ENCODE results near the gene KIR2DL4.
"Not testable (repeated sequence)": the region's sequence is repeated elsewhere in the genome, so short reads cannot be mapped to it uniquely, and the experiment has no call there.

DNA sequence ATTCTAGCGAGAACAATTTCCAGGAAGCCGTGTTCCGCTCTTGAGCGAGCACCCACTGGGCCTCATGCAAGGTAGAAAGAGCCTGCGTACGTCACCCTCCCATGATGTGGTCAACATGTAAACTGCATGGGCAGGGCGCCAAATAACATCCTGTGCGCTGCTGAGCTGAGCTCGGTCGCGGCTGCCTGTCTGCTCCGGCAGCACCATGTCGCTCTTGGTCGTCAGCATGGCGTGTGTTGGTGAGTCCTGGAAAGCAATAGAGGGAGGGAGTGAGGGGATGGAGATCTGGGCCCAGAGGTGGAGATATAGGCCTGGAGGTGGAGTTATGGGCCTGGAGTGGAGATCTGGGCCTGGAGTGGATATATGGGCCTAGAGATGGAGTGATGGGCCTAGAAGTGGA, 33.8 kb upstream of the KIR2DL4 start, which contains the start of gene KIR2DL1:
- TF ChIP-seq, protein P1, sequence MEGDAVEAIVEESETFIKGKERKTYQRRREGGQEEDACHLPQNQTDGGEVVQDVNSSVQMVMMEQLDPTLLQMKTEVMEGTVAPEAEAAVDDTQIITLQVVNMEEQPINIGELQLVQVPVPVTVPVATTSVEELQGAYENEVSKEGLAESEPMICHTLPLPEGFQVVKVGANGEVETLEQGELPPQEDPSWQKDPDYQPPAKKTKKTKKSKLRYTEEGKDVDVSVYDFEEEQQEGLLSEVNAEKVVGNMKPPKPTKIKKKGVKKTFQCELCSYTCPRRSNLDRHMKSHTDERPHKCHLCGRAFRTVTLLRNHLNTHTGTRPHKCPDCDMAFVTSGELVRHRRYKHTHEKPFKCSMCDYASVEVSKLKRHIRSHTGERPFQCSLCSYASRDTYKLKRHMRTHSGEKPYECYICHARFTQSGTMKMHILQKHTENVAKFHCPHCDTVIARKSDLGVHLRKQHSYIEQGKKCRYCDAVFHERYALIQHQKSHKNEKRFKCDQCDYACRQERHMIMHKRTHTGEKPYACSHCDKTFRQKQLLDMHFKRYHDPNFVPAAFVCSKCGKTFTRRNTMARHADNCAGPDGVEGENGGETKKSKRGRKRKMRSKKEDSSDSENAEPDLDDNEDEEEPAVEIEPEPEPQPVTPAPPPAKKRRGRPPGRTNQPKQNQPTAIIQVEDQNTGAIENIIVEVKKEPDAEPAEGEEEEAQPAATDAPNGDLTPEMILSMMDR (IDR thresholded peaks at IDR 0.05) = not testable (repeated sequence)
- TF ChIP-seq POLR2AphosphoS5 (IDR thresholded peaks at IDR 0.05) = not testable (repeated sequence)
